Osteocyte (in vitro differentiated cells): ENCODE data around the gene CFAP100. TPM values are rescaled to one million over a fixed set of nuclear protein-coding genes. Genes with fewer than 3 reads are reported as not detected.

Source experiments
- DNase-seq: peaks from one replicate; pipeline ENCODE4 v3.0.0; 2021; ENCODE audit warnings: mixed read lengths; ENCODE audit not compliant: unreplicated experiment; ENCODE audit errors: extremely low spot score
- H3K27ac Mint-ChIP-seq: one replicate; pipeline ENCODE4 v1.8.0; 2021; ENCODE audit warnings: mild to moderate bottlenecking, mixed read lengths; ENCODE audit not compliant: unreplicated experiment
- H3K27me3 Mint-ChIP-seq: one replicate; pipeline ENCODE4 v1.8.0; 2021; ENCODE audit warnings: mixed read lengths; ENCODE audit not compliant: unreplicated experiment
- H3K36me3 Mint-ChIP-seq: one replicate; pipeline ENCODE4 v1.8.0; 2021; ENCODE audit warnings: mixed read lengths; ENCODE audit not compliant: unreplicated experiment
- H3K4me1 Mint-ChIP-seq: one replicate; pipeline ENCODE4 v1.8.0; 2021; ENCODE audit warnings: mixed read lengths; ENCODE audit not compliant: unreplicated experiment
- H3K4me3 Mint-ChIP-seq: one replicate; pipeline ENCODE4 v1.8.0; 2021; ENCODE audit warnings: mild to moderate bottlenecking, moderate library complexity, mixed read lengths; ENCODE audit not compliant: unreplicated experiment
- H3K9me3 Mint-ChIP-seq: one replicate; pipeline ENCODE4 v1.8.0; 2021; ENCODE audit warnings: mixed read lengths; ENCODE audit not compliant: unreplicated experiment
- CTCF ChIP-seq: fragments of 200-600 bp; sonication (generic); IDR thresholded peaks from 2 replicates; pipeline ENCODE4 v1.5.0; 2021; ENCODE audit warnings: antibody characterized with exemption, mild to moderate bottlenecking, moderate library complexity
- total RNA-seq: library from RNA; stranded (reverse); gene quantifications from 2 replicates; pipeline ENCODE4 v1.2.1, GENCODE V29; 2021

CFAP100 gene
- total RNA-seq, 1 donor from 2014 or later: not detected

GRCh38 chr3:126480206-126480605 is 85.5 kb downstream of the CFAP100 start:
- no peaks in the 10 kb centered on the region for H3K36me3 Mint-ChIP-seq
- TF ChIP-seq CTCF: no peak
- H3K4me1 Mint-ChIP-seq: peaks cover 14% of the 10 kb centered on the region
- H3K4me3 Mint-ChIP-seq: no peak overlapping the region
- DNase-seq: no peak
- H3K27ac Mint-ChIP-seq: no peak overlapping the region
- H3K27me3 Mint-ChIP-seq: no peaks in the 10 kb centered on the region
- no peaks in the 10 kb centered on the region for H3K9me3 Mint-ChIP-seq

- Mint-ChIP-seq H3K4me3 (no peak overlapping the region), H3K9me3 (no peaks in the 10 kb centered on the region), H3K27me3 (no peaks in the 10 kb centered on the region), H3K4me1 (peaks cover 14% of the 10 kb centered on the region), H3K27ac (no peak overlapping the region), H3K36me3 (no peaks in the 10 kb centered on the region)
- no peak for DNase-seq
- no peak for TF ChIP-seq CTCF
Measured at GRCh38 chr3:126480861-126481260, 86.2 kb downstream of the CFAP100 start.

- no peaks in the 10 kb centered on the region for H3K27me3 Mint-ChIP-seq
- H3K36me3 Mint-ChIP-seq: no peaks in the 10 kb centered on the region
- no peak overlapping the region for H3K4me3 Mint-ChIP-seq
- no peak for DNase-seq
- H3K4me1 Mint-ChIP-seq: peaks cover 16% of the 10 kb centered on the region
- no peak for TF ChIP-seq CTCF
- H3K9me3 Mint-ChIP-seq: no peaks in the 10 kb centered on the region
- no peak overlapping the region for H3K27ac Mint-ChIP-seq
Measured at GRCh38 chr3:126481808-126482502, 87.2 kb downstream of the CFAP100 start.

GRCh38 chr3:126482503-126483255 is 88.0 kb downstream of the CFAP100 start:
- H3K27ac Mint-ChIP-seq: no peak overlapping the region
- TF ChIP-seq CTCF: no peak
- H3K9me3 Mint-ChIP-seq: no peaks in the 10 kb centered on the region
- H3K4me3 Mint-ChIP-seq: no peak overlapping the region
- peaks cover 19% of the 10 kb centered on the region for H3K4me1 Mint-ChIP-seq
- no peak for DNase-seq
- no peaks in the 10 kb centered on the region for H3K36me3 Mint-ChIP-seq
- no peaks in the 10 kb centered on the region for H3K27me3 Mint-ChIP-seq

- Mint-ChIP-seq H3K4me3 (no peak overlapping the region), H3K36me3 (no peaks in the 10 kb centered on the region), H3K27ac (no peak overlapping the region)
Measured at GRCh38 chr3:126483321-126483761, 88.6 kb downstream of the CFAP100 start.

More at GRCh38 chr3:126483321-126483761, 88.6 kb downstream of the CFAP100 start:
- Mint-ChIP-seq H3K4me1 (peaks cover 19% of the 10 kb centered on the region), H3K9me3 (no peaks in the 10 kb centered on the region), H3K27me3 (no peaks in the 10 kb centered on the region)
- TF ChIP-seq CTCF: no peak
- no peak for DNase-seq
